Measurements from ENCODE around the gene HM13. TPM values are rescaled to one million over a fixed set of nuclear protein-coding genes. Genes with fewer than 3 reads are reported as not detected.
"Not testable (repeated sequence)": the region's sequence is repeated elsewhere in the genome, so short reads cannot be mapped to it uniquely, and the experiment has no call there.

The HM13 gene
- polyA plus RNA-seq, 1 donor = 123 TPM

DNA sequence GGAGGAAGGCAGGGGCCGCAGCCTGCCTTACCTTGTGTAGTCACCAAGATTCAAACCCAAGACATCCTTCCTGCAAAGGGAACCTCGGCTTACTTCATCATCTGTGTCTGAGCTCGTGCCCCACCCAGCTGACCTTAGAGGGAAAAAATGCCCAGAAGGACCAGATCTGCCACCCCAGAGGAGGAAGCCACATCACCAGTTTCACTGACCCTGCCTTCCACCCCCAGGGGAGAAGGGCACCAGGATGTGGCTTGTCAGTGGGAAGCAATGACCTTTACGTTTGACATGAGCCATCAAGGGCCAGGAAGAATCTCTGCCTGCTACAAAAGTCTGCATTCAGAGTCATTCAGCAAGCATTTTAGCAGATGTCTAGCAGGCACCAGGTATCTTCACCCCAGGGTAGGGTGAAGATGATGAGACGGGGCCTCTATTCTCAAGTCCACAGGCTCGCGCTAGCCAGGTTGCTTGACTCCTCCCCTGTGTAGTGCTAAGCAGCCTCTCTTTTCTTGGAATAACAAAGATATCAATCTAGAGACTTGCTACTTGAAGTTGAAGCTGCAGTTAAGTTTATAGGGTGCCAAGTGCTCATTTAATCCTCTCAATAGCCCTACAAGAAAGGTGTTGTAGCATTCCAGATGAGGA, 28.1 kb downstream of the HM13 start:
- Histone ChIP-seq H3K36me3 (ENCODE audit: control insufficient read depth, insufficient read depth, low read length) (peaks cover 49% of the 10 kb centered on the region), H3K27ac (ENCODE audit: low read length) (no peak overlapping the region), H3K4me3 (ENCODE audit: low read length) (no peak overlapping the region), H3K9me3 (ENCODE audit: control insufficient read depth, low read depth, low read length) (no peaks in the 10 kb centered on the region), H3K4me1 (ENCODE audit: control insufficient read depth, insufficient read depth, low read length) (no peaks in the 10 kb centered on the region), H3K27me3 (ENCODE audit: control insufficient read depth, insufficient read depth, low read length) (no peaks in the 10 kb centered on the region)
- no CpG with 5 or more reads among the region's 7 CpGs for WGBS (ENCODE audit: insufficient coverage, low lambda C conversion rate)
- DNase-seq = no peak

DNA sequence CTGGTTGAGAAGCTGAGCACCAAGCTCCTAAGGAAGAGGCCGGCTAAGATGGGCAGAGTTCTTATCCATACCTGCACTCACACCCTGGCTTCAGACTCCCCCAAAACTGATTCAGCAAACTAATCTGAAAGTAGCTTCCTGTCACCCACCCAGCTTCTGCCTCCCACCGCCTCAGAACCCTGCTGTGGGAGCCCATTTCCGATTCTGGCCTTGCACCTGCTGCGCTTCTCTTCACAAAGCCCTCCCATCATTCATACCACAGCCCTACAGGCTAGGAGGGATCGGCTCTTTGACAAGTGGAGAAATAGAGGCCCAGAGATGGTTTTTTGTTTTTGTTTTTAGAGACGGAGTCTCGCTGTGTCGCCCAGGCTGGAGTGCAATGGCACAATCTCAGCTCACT, 28.7 kb downstream of the HM13 start:
- Histone ChIP-seq H3K27me3 (ENCODE audit: control insufficient read depth, insufficient read depth, low read length) (no peaks in the 10 kb centered on the region), H3K4me1 (ENCODE audit: control insufficient read depth, insufficient read depth, low read length) (no peaks in the 10 kb centered on the region), H3K36me3 (ENCODE audit: control insufficient read depth, insufficient read depth, low read length) (peaks cover 42% of the 10 kb centered on the region), H3K4me3 (ENCODE audit: low read length) (no peak overlapping the region), H3K9me3 (ENCODE audit: control insufficient read depth, low read depth, low read length) (no peaks in the 10 kb centered on the region), H3K27ac (ENCODE audit: low read length) (no peak overlapping the region)
- WGBS (ENCODE audit: insufficient coverage, low lambda C conversion rate) = no CpG with 5 or more reads among the region's 8 CpGs
- no peak for DNase-seq

DNA sequence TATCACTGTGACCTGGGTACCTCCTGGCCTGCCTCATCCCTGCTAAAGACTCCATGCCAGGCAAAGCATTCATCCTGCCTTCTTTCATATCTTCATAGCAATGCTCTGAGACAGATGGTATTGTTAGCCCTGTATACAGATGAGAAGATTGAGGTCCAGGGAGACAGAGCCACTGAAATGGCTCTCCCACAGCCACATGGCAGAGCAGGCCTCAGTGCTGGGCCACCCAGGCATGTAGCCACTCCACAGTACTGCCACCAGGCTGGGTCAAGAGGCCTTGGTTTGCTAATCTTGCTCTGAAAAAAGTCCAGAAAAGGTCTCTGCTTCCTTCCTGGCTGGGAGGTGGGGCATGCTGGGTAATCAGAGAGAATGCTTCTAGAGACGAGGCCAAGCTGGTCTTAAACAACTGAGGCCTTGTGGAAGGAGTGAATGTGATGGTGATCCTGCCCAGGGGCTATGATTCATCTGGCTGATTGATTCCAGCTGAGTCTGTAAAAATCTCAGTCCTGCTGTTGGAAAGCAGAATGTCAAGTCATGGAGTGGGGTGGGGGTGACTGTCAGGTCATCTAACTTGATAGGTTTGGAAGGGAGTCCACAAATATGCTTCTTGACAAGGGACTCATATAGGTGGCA, 29.8 kb downstream of the HM13 start:
- DNase-seq = no peak

GRCh38 chr20:31544600-31544999, 30.4 kb downstream of the HM13 start:
- no peaks in the 10 kb centered on the region for H3K9me3 ChIP-seq (ENCODE audit: control insufficient read depth, low read depth, low read length)
- DNase-seq = no peak
- peaks cover 2% of the 10 kb centered on the region for H3K4me1 ChIP-seq (ENCODE audit: control insufficient read depth, insufficient read depth, low read length)
- H3K27ac ChIP-seq (ENCODE audit: low read length) = no peak overlapping the region
- peaks cover 42% of the 10 kb centered on the region for H3K36me3 ChIP-seq (ENCODE audit: control insufficient read depth, insufficient read depth, low read length)
- no peak overlapping the region for H3K4me3 ChIP-seq (ENCODE audit: low read length)
- no CpG with 5 or more reads among the region's 2 CpGs for WGBS (ENCODE audit: insufficient coverage, low lambda C conversion rate)
- no peaks in the 10 kb centered on the region for H3K27me3 ChIP-seq (ENCODE audit: control insufficient read depth, insufficient read depth, low read length)

More for the DNA sequence above, 29.8 kb downstream of the HM13 start:
- H3K36me3 ChIP-seq (ENCODE audit: control insufficient read depth, insufficient read depth, low read length) = peaks cover 39% of the 10 kb centered on the region
- H3K27ac ChIP-seq (ENCODE audit: low read length) = no peak overlapping the region
- H3K4me1 ChIP-seq (ENCODE audit: control insufficient read depth, insufficient read depth, low read length) = peaks cover 2% of the 10 kb centered on the region
- WGBS (ENCODE audit: insufficient coverage, low lambda C conversion rate) = no CpG with 5 or more reads among the region's 1 CpG
- H3K4me3 ChIP-seq (ENCODE audit: low read length) = no peak overlapping the region
- no peaks in the 10 kb centered on the region for H3K27me3 ChIP-seq (ENCODE audit: control insufficient read depth, insufficient read depth, low read length)
- no peaks in the 10 kb centered on the region for H3K9me3 ChIP-seq (ENCODE audit: control insufficient read depth, low read depth, low read length)

- not testable (repeated sequence) for H3K27me3 ChIP-seq (ENCODE audit: control insufficient read depth, insufficient read depth, low read length); H3K4me1 ChIP-seq (ENCODE audit: control insufficient read depth, insufficient read depth, low read length); H3K4me3 ChIP-seq (ENCODE audit: low read length); H3K9me3 ChIP-seq (ENCODE audit: control insufficient read depth, low read depth, low read length); DNase-seq; H3K27ac ChIP-seq (ENCODE audit: low read length)
- peaks cover 41% of the 10 kb centered on the region for H3K36me3 ChIP-seq (ENCODE audit: control insufficient read depth, insufficient read depth, low read length)
- WGBS (ENCODE audit: insufficient coverage, low lambda C conversion rate) = no CpG with 5 or more reads among the region's 5 CpGs
These were observed 31.4 kb downstream of the HM13 start for GRCh38 chr20:31545621-31546040.

DNA sequence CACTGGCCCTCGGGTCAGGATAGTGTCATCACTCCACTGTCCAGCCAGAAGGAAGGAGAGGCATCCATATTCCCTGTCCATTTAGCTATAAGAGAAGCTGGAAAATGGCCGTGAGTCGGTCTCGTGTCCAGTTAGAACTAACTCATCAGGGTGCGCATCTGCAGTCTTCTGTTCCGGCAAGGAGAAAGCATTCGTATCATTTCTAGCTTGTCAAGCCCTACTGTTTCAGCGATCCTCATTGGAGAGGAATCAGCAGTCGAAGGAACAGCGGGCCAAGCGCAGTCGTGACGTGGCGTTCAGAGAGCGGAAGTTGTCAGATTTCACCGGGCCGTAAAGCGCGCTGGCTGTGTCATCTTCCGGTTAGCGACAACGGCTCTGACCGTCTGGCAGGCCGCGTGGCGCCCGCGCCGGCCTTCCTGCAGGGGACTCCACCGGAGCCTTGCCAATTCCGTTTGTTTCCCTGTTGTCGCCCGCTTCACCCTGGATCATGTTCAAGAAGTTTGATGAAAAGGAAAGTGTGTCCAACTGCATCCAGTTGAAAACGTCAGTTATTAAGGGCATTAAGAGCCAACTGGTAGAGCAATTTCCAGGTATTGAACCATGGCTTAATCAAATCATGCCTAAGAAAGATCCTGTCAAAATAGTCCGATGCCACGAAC, 32.9 kb downstream of the HM13 start:
- no peaks in the 10 kb centered on the region for H3K27me3 ChIP-seq (ENCODE audit: control insufficient read depth, insufficient read depth, low read length)
- peak; percentile 84 to 91 for DNase-seq
- H3K9me3 ChIP-seq (ENCODE audit: control insufficient read depth, low read depth, low read length) = no peaks in the 10 kb centered on the region
- WGBS (ENCODE audit: insufficient coverage, low lambda C conversion rate) = no CpG with 5 or more reads among the region's 36 CpGs
- H3K4me1 ChIP-seq (ENCODE audit: control insufficient read depth, insufficient read depth, low read length) = peaks cover 2% of the 10 kb centered on the region
- peak overlapping the region; percentile 57 for H3K4me3 ChIP-seq (ENCODE audit: low read length)
- H3K27ac ChIP-seq (ENCODE audit: low read length) = peak overlapping the region; percentile 96
- H3K36me3 ChIP-seq (ENCODE audit: control insufficient read depth, insufficient read depth, low read length) = peaks cover 49% of the 10 kb centered on the region

GRCh38 chr20:31547720-31548298, 33.6 kb downstream of the HM13 start:
- Histone ChIP-seq H3K27me3 (ENCODE audit: control insufficient read depth, insufficient read depth, low read length) (no peaks in the 10 kb centered on the region), H3K36me3 (ENCODE audit: control insufficient read depth, insufficient read depth, low read length) (peaks cover 49% of the 10 kb centered on the region), H3K27ac (ENCODE audit: low read length) (peak overlapping the region; percentile 96), H3K4me1 (ENCODE audit: control insufficient read depth, insufficient read depth, low read length) (peaks cover 2% of the 10 kb centered on the region), H3K4me3 (ENCODE audit: low read length) (peak overlapping the region; percentile 57), H3K9me3 (ENCODE audit: control insufficient read depth, low read depth, low read length) (no peaks in the 10 kb centered on the region)
- peak in 1 of 2 donors; percentile 10 for DNase-seq
- 31% methylated on average over 2 of the region's 6 CpGs for WGBS (ENCODE audit: insufficient coverage, low lambda C conversion rate)

- no CpG with 5 or more reads among the region's 11 CpGs for WGBS (ENCODE audit: insufficient coverage, low lambda C conversion rate)
- peaks cover 2% of the 10 kb centered on the region for H3K4me1 ChIP-seq (ENCODE audit: control insufficient read depth, insufficient read depth, low read length)
- H3K9me3 ChIP-seq (ENCODE audit: control insufficient read depth, low read depth, low read length) = no peaks in the 10 kb centered on the region
- no peak for DNase-seq
- H3K36me3 ChIP-seq (ENCODE audit: control insufficient read depth, insufficient read depth, low read length) = peaks cover 55% of the 10 kb centered on the region
- H3K27ac ChIP-seq (ENCODE audit: low read length) = no peak overlapping the region
- H3K4me3 ChIP-seq (ENCODE audit: low read length) = no peak overlapping the region
- H3K27me3 ChIP-seq (ENCODE audit: control insufficient read depth, insufficient read depth, low read length) = no peaks in the 10 kb centered on the region
These were observed 34.7 kb downstream of the HM13 start for GRCh38 chr20:31548820-31549512.

- no CpG with 5 or more reads among the region's 5 CpGs for WGBS (ENCODE audit: insufficient coverage, low lambda C conversion rate)
- Histone ChIP-seq H3K36me3 (ENCODE audit: control insufficient read depth, insufficient read depth, low read length) (peaks cover 57% of the 10 kb centered on the region), H3K4me1 (ENCODE audit: control insufficient read depth, insufficient read depth, low read length) (peaks cover 2% of the 10 kb centered on the region), H3K27me3 (ENCODE audit: control insufficient read depth, insufficient read depth, low read length) (no peaks in the 10 kb centered on the region), H3K4me3 (ENCODE audit: low read length) (no peak overlapping the region), H3K9me3 (ENCODE audit: control insufficient read depth, low read depth, low read length) (no peaks in the 10 kb centered on the region), H3K27ac (ENCODE audit: low read length) (no peak overlapping the region)
- no peak for DNase-seq
These were observed 35.3 kb downstream of the HM13 start for GRCh38 chr20:31549513-31549880.

DNA sequence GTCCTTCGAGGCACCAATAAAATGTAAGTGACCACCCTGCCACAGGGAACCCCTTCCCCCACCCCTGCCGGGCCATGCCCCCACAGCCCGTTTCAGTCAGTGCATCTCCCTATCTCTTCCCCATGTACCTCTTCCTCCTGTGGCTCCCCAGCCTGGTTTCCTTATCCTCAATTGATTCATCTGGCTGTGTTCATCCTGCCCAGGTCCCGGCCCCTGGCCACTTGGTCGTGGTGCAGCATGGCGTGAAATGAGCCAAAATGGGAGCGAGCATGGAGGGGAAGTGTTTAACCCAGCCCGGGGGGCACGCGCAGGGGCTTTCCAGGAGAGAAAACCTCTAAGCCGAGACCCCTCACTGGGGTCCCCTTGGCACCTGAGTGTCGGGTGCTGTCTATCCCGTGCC, 35.9 kb downstream of the HM13 start:
- no peaks in the 10 kb centered on the region for H3K9me3 ChIP-seq (ENCODE audit: control insufficient read depth, low read depth, low read length)
- no peak for DNase-seq
- WGBS (ENCODE audit: insufficient coverage, low lambda C conversion rate) = no CpG with 5 or more reads among the region's 13 CpGs
- H3K27ac ChIP-seq (ENCODE audit: low read length) = no peak overlapping the region
- no peaks in the 10 kb centered on the region for H3K27me3 ChIP-seq (ENCODE audit: control insufficient read depth, insufficient read depth, low read length)
- peaks cover 63% of the 10 kb centered on the region for H3K36me3 ChIP-seq (ENCODE audit: control insufficient read depth, insufficient read depth, low read length)
- H3K4me3 ChIP-seq (ENCODE audit: low read length) = no peak overlapping the region
- H3K4me1 ChIP-seq (ENCODE audit: control insufficient read depth, insufficient read depth, low read length) = peaks cover 5% of the 10 kb centered on the region

Measured in large intestine (tissue), 3 donors.